IMR-90 (cell line): ENCODE measurements around the gene RNF182. TPM values are rescaled to one million over a fixed set of nuclear protein-coding genes. Genes with fewer than 3 reads are reported as not detected.

Source experiments
- ATAC-seq: fragments of 200-7000 bp; cut with Tn5 transposase; 2 replicates; pipeline ENCODE4 v1.9.1; 2020; ENCODE audit warnings: low read depth, mild to moderate bottlenecking, moderate library complexity
- BruUV-seq: library from RNA; stranded (reverse); fragments of 400-500 nt; replicated peaks from 2 replicates; lab custom pipeline; 2021; lab: Mats Ljungman, UMichigan
- CTCF ChIA-PET: fragments of 300-600 bp; formaldehyde crosslinking; extraction: SDS; loops from one replicate; lab custom pipeline; 2021; ENCODE audit warnings: antibody characterized with exemption; lab: Yijun Ruan, JAX
- POLR2A ChIA-PET: fragments of 300-600 bp; sonication (Branson Sonifier 250); formaldehyde crosslinking; loops from one replicate; lab custom pipeline; 2022; ENCODE audit warnings: antibody characterized with exemption; ENCODE audit not compliant: unreplicated experiment; lab: Charles Lee
- DNase-seq: peaks from one replicate; pipeline ENCODE4 v3.0.0; 2013
- H2AFZ ChIP-seq: replicated peaks from 2 replicates; pipeline ENCODE3; 2013; ENCODE audit warnings: low read length, mild to moderate bottlenecking; ENCODE audit not compliant: poor library complexity
- H2AK5ac ChIP-seq: 2 replicates; pipeline ENCODE4 v1.6.1; 2013; ENCODE audit warnings: low read depth, low read length, inconsistent platforms
- H2AK9ac ChIP-seq: replicated peaks from 2 replicates; pipeline ENCODE3; 2013; ENCODE audit warnings: mild to moderate bottlenecking, low read depth, low read length, moderate library complexity; ENCODE audit not compliant: poor library complexity
- H2BK120ac ChIP-seq: 2 replicates; pipeline ENCODE4 v1.6.1; 2013; ENCODE audit warnings: low read depth, low read length, inconsistent platforms
- H2BK15ac ChIP-seq: 3 replicates; pipeline ENCODE4 v1.6.1; 2013; ENCODE audit warnings: low read depth, low read length, inconsistent platforms
- H2BK20ac ChIP-seq: 2 replicates; pipeline ENCODE4 v1.6.1; 2013; ENCODE audit warnings: low read depth, mild to moderate bottlenecking, inconsistent platforms, low read length, moderate library complexity
- H2BK5ac ChIP-seq: 2 replicates; pipeline ENCODE4 v1.6.1; 2013; ENCODE audit warnings: mild to moderate bottlenecking, low read depth, low read length, inconsistent platforms; ENCODE audit not compliant: poor library complexity, severe bottlenecking
- H3K14ac ChIP-seq: replicated peaks from 2 replicates; pipeline ENCODE4 v1.6.1; 2013; ENCODE audit warnings: low read depth, low read length, inconsistent platforms
- H3K18ac ChIP-seq: 2 replicates; pipeline ENCODE4 v1.6.1; 2013; ENCODE audit warnings: low read depth, low read length, control low read depth
- H3K23ac ChIP-seq: 2 replicates; pipeline ENCODE4 v1.6.1; 2013; ENCODE audit warnings: low read depth, low read length, inconsistent platforms
- H3K27ac ChIP-seq: 2 replicates; pipeline ENCODE4 v1.5.1; 2013; ENCODE audit warnings: mild to moderate bottlenecking, control low read depth, low read length; ENCODE audit not compliant: insufficient read depth
- H3K27me3 ChIP-seq: 2 replicates; pipeline ENCODE4 v1.6.1; 2013; ENCODE audit warnings: low read length; ENCODE audit not compliant: control insufficient read depth, insufficient read depth
- H3K36me3 ChIP-seq: 2 replicates; pipeline ENCODE4 v1.6.1; 2013; ENCODE audit warnings: low read length, mixed read lengths; ENCODE audit not compliant: control insufficient read depth, insufficient read depth
- H3K4ac ChIP-seq: 2 replicates; pipeline ENCODE4 v1.6.1; 2013; ENCODE audit warnings: low read depth, low read length, inconsistent platforms
- H3K4me1 ChIP-seq: 2 replicates; pipeline ENCODE4 v1.6.1; 2013; ENCODE audit warnings: low read length, mixed read lengths; ENCODE audit not compliant: control insufficient read depth, insufficient read depth
- H3K4me2 ChIP-seq: 2 replicates; pipeline ENCODE4 v1.6.1; 2013; ENCODE audit warnings: low read depth, mild to moderate bottlenecking, control low read depth, low read length, moderate library complexity
- H3K4me3 ChIP-seq: 2 replicates; pipeline ENCODE4 v1.5.1; 2013; ENCODE audit warnings: low read depth, mild to moderate bottlenecking, control low read depth, low read length, moderate library complexity; ENCODE audit not compliant: insufficient read depth
- H3K56ac ChIP-seq: 2 replicates; pipeline ENCODE4 v1.6.1; 2013; ENCODE audit warnings: low read length, inconsistent platforms; ENCODE audit not compliant: insufficient read depth; ENCODE audit errors: extremely low read depth
- H3K79me1 ChIP-seq, 2 experiments: 2 replicates each; pipeline ENCODE4 v1.6.1; 2013; ENCODE audit warnings: low read length in 2 of 2, inconsistent platforms in 1 of 2, low read depth in 1 of 2
- H3K9ac ChIP-seq: 2 replicates; pipeline ENCODE4 v1.6.1; 2013; ENCODE audit warnings: low read depth, low read length, control low read depth
- H3K9me1 ChIP-seq: 2 replicates; pipeline ENCODE4 v1.6.1; 2013; ENCODE audit warnings: low read length, inconsistent platforms; ENCODE audit not compliant: insufficient read depth
- H3K9me3 ChIP-seq: 2 replicates; pipeline ENCODE4 v1.6.1; 2013; ENCODE audit warnings: low read length; ENCODE audit not compliant: control insufficient read depth, insufficient read depth
- H4K20me1 ChIP-seq: 2 replicates; pipeline ENCODE4 v1.6.1; 2013; ENCODE audit warnings: low read length, inconsistent platforms; ENCODE audit not compliant: insufficient read depth
- H4K5ac ChIP-seq: 2 replicates; pipeline ENCODE4 v1.6.1; 2013; ENCODE audit warnings: mild to moderate bottlenecking, low read depth, low read length, control low read depth
- H4K8ac ChIP-seq, 2 experiments: 2 replicates each; pipeline ENCODE4 v1.6.1; 2013; ENCODE audit warnings: low read depth in 2 of 2, low read length in 2 of 2, control low read depth in 1 of 2, inconsistent platforms in 1 of 2
- H4K91ac ChIP-seq: 2 replicates; pipeline ENCODE4 v1.6.1; 2013; ENCODE audit warnings: low read depth, low read length, inconsistent platforms; ENCODE audit not compliant: insufficient read depth
- BHLHE40 ChIP-seq: fragments of 150-350 bp; IDR thresholded peaks from 2 replicates; pipeline ENCODE4 v1.6.1; 2016; ENCODE audit warnings: mild to moderate bottlenecking, low read depth, low read length
- FOS ChIP-seq: fragments of 150-350 bp; IDR thresholded peaks from 2 replicates; pipeline ENCODE4 v1.6.1; 2016; ENCODE audit warnings: low read depth, low read length
- MAFK ChIP-seq: IDR thresholded peaks from 2 replicates; pipeline ENCODE4 v1.6.1; 2012; ENCODE audit warnings: low read depth, low read length, improper control_type of control experiment
- MAZ ChIP-seq: IDR thresholded peaks from 2 replicates; pipeline ENCODE4 v1.6.1; 2012; ENCODE audit warnings: low read depth, mild to moderate bottlenecking, low read length, improper control_type of control experiment, moderate library complexity, borderline replicate concordance
- NFE2L2 ChIP-seq: fragments of 150-350 bp; IDR thresholded peaks from 2 replicates; pipeline ENCODE4 v1.6.1; 2016; ENCODE audit warnings: low read depth, mild to moderate bottlenecking, low read length
- POLR2A ChIP-seq: IDR thresholded peaks from 2 replicates; pipeline ENCODE4 v1.6.1; 2012; ENCODE audit warnings: mild to moderate bottlenecking, low read depth, low read length
- RAD21 ChIP-seq: IDR thresholded peaks from 2 replicates; pipeline ENCODE4 v1.6.1; 2012; ENCODE audit warnings: low read length, improper control_type of control experiment
- RFX5 ChIP-seq: IDR thresholded peaks from 2 replicates; pipeline ENCODE4 v1.8.0; 2012; ENCODE audit warnings: low read depth, mild to moderate bottlenecking, low read length, moderate library complexity
- SMC3 ChIP-seq: fragments of 150-350 bp; IDR thresholded peaks from 2 replicates; pipeline ENCODE4 v1.6.1; 2016; ENCODE audit warnings: low read depth, mild to moderate bottlenecking, antibody characterized with exemption, low read length, moderate library complexity
- USF2 ChIP-seq: fragments of 150-350 bp; IDR thresholded peaks from 2 replicates; pipeline ENCODE4 v1.6.1; 2017; ENCODE audit warnings: mild to moderate bottlenecking, antibody characterized with exemption, low read length, low read depth
- dilution Hi-C: fragments of 300-500 bp; cut with HindIII; formaldehyde crosslinking; loops from one replicate; pipeline ENCODE4 v1.14.3; 2018; ENCODE audit warnings: low sequenced_read_pairs; ENCODE audit not compliant: unreplicated experiment
- in situ Hi-C: fragments of 300-500 bp; cut with MboI; formaldehyde crosslinking; loops from 3 replicates; pipeline ENCODE4 v1.14.3; 2019; ENCODE audit warnings: low sequenced_read_pairs, inconsistent platforms, mixed read lengths
- intact Hi-C: fragments of 100-400 bp; cut with micrococcal nuclease; formaldehyde crosslinking; loops from 2 replicates; pipeline ENCODE4 v1.10.0; 2022
- polyA plus RNA-seq, 3 experiments: library from polyadenylated mRNA; depleted of rRNA; stranded (reverse); fragments of >200 nt; gene quantifications; 2 replicates each; pipeline ENCODE4 v1.2.3, GENCODE V29; 2012; ENCODE audit warnings: low replicate concordance in 1 of 3
- total RNA-seq: library from RNA; depleted of rRNA; stranded (reverse); fragments of >200 nt; gene quantifications from 2 replicates; pipeline ENCODE4 v1.2.3, GENCODE V29; 2012
- TF ChIP-seq, protein P1 (sequence below): fragments of 150-350 bp; IDR thresholded peaks from 2 replicates; pipeline ENCODE4 v1.6.1; 2016; ENCODE audit warnings: low read depth, mild to moderate bottlenecking, low read length, moderate library complexity, borderline replicate concordance

The RNF182 gene
- total and polyA plus RNA-seq, 2 of the 4 experiments (the other 2 are of a cell fraction) = 4.1 to 9.1 TPM

- dilution Hi-C loops = no loop called here
- H3K4me1 ChIP-seq = peaks cover 4% of the 10 kb centered on the region; the same call in 1 of the 2 replicates
Measured at GRCh38 chr6:13947611-13948178, 22.9 kb downstream of the RNF182 start.

More at GRCh38 chr6:13947611-13948178, 22.9 kb downstream of the RNF182 start:
- no peak overlapping the region for H2AK9ac ChIP-seq
- no peak overlapping the region for H3K27ac ChIP-seq
- peaks cover 0 to 3% of the 10 kb centered on the region in 2 experiments; a peak in 2 of 4 replicates for H3K79me1 ChIP-seq
- no peak overlapping the region for H3K4me2 ChIP-seq
- H2BK15ac ChIP-seq = no peak overlapping the region
- H4K91ac ChIP-seq = no peak overlapping the region
- no peak overlapping the region for H2AK5ac ChIP-seq
- no peak overlapping the region for H2AFZ ChIP-seq
- H3K9me3 ChIP-seq = no peaks in the 10 kb centered on the region
- H3K9ac ChIP-seq = no peak overlapping the region
- H4K5ac ChIP-seq = no peak overlapping the region
- intact Hi-C loops = loop anchor here (5.0 kb wide), 1 partner anchor 40 kb away; no protein-coding TSS in a partner anchor
- DNase-seq = no peak
- H4K20me1 ChIP-seq = no peaks in the 10 kb centered on the region
- no peak overlapping the region for H2BK5ac ChIP-seq
- H3K36me3 ChIP-seq = no peaks in the 10 kb centered on the region
- H2BK20ac ChIP-seq = no peak overlapping the region
- no peak overlapping the region for H3K18ac ChIP-seq
- no peak overlapping the region for H2BK120ac ChIP-seq
- TF ChIP-seq POLR2A = no peak
- no peak for TF ChIP-seq RFX5
- no peak for TF ChIP-seq MAZ
- TF ChIP-seq, protein P1, sequence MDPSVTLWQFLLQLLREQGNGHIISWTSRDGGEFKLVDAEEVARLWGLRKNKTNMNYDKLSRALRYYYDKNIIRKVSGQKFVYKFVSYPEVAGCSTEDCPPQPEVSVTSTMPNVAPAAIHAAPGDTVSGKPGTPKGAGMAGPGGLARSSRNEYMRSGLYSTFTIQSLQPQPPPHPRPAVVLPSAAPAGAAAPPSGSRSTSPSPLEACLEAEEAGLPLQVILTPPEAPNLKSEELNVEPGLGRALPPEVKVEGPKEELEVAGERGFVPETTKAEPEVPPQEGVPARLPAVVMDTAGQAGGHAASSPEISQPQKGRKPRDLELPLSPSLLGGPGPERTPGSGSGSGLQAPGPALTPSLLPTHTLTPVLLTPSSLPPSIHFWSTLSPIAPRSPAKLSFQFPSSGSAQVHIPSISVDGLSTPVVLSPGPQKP = no peak
- TF ChIP-seq MAFK = no peak
- TF ChIP-seq SMC3 = no peak
- no peak for TF ChIP-seq BHLHE40
- no peak for TF ChIP-seq USF2
- no peak for TF ChIP-seq RAD21
- TF ChIP-seq FOS = no peak
- no peak for TF ChIP-seq NFE2L2
- no peak overlapping the region for H3K14ac ChIP-seq
- ChIA-PET POLR2A (interaction anchor here (0.7 kb wide), 1 partner anchor 29 kb away, joined by 3 read pairs; no protein-coding TSS in a partner anchor), CTCF (interaction anchor here (1.2 kb wide), 1 partner anchor 82 kb away, joined by 3 read pairs; no protein-coding TSS in a partner anchor)
- no TSS peak for BruUV-seq
- no peak overlapping the region for H3K4ac ChIP-seq
- in situ Hi-C loops = no loop called here
- H3K4me3 ChIP-seq = no peak overlapping the region
- ATAC-seq = no peak
- no peaks in the 10 kb centered on the region for H3K27me3 ChIP-seq
- H3K23ac ChIP-seq = no peak overlapping the region
- H3K9me1 ChIP-seq = no peaks in the 10 kb centered on the region
- H4K8ac ChIP-seq = no peak overlapping the region
- no peak overlapping the region for H3K56ac ChIP-seq
